DOHH2 (cell line): ENCODE data around the gene CREM.

ENCODE experiments used
- H3F3A ChIP-seq: fragments of 200-600 bp; sonication (generic), shearing (Covaris generic); 2 replicates; pipeline ENCODE4 v1.6.0; 2016; ENCODE audit warnings: antibody characterized with exemption, mild to moderate bottlenecking; ENCODE audit not compliant: control insufficient read depth, insufficient read depth
- H3K27ac ChIP-seq: fragments of 200-600 bp; sonication (generic); 2 replicates; pipeline ENCODE4 v1.5.1; 2014; ENCODE audit warnings: low read depth, mild to moderate bottlenecking, low read length, moderate library complexity
- H3K27me3 ChIP-seq: fragments of 200-600 bp; sonication (generic); 2 replicates; pipeline ENCODE4 v1.6.1; 2014; ENCODE audit warnings: mild to moderate bottlenecking, low read length, mixed read lengths; ENCODE audit not compliant: control insufficient read depth
- H3K36me3 ChIP-seq: fragments of 200-600 bp; sonication (generic); 2 replicates; pipeline ENCODE4 v1.6.1; 2014; ENCODE audit warnings: mild to moderate bottlenecking, low read length, moderate library complexity, mixed read lengths; ENCODE audit not compliant: control insufficient read depth
- H3K4me1 ChIP-seq: fragments of 200-600 bp; sonication (generic); 2 replicates; pipeline ENCODE4 v1.6.1; 2014; ENCODE audit warnings: mild to moderate bottlenecking, low read length, mixed read lengths; ENCODE audit not compliant: control insufficient read depth
- H3K4me2 ChIP-seq: fragments of 200-600 bp; sonication (generic); 2 replicates; pipeline ENCODE4 v1.6.0; 2014; ENCODE audit warnings: mild to moderate bottlenecking, low read length, moderate library complexity
- H3K4me3 ChIP-seq: fragments of 200-600 bp; sonication (generic); 2 replicates; pipeline ENCODE4 v1.5.1; 2014; ENCODE audit warnings: mild to moderate bottlenecking, low read length, mixed read lengths
- H3K79me2 ChIP-seq: fragments of 200-600 bp; sonication (generic); 2 replicates; pipeline ENCODE4 v1.6.1; 2014; ENCODE audit warnings: mild to moderate bottlenecking, low read length, mixed read lengths; ENCODE audit not compliant: control insufficient read depth
- H3K9me2 ChIP-seq: fragments of 200-600 bp; sonication (generic); replicated peaks from 2 replicates; pipeline ENCODE4 v1.6.1; 2014; ENCODE audit warnings: mild to moderate bottlenecking, low read length, mixed read lengths; ENCODE audit not compliant: control insufficient read depth
- H3K9me3 ChIP-seq: fragments of 200-600 bp; sonication (generic); 2 replicates; pipeline ENCODE4 v1.6.1; 2014; ENCODE audit warnings: antibody characterized with exemption, low read length, mixed read lengths; ENCODE audit not compliant: control insufficient read depth, insufficient read depth
- H4K20me1 ChIP-seq: fragments of 200-600 bp; sonication (generic); 2 replicates; pipeline ENCODE4 v1.6.0; 2014; ENCODE audit warnings: low read depth, mild to moderate bottlenecking, antibody characterized with exemption, low read length, moderate library complexity; ENCODE audit not compliant: control insufficient read depth, insufficient read depth
- EZH2phosphoT487 ChIP-seq: fragments of 200-600 bp; sonication (generic); IDR thresholded peaks from 2 replicates; pipeline ENCODE4 v1.6.1; 2017; ENCODE audit warnings: borderline replicate concordance, mild to moderate bottlenecking, antibody characterized with exemption, low read length, moderate library complexity, mixed read lengths
- TF ChIP-seq, protein P1 (sequence below): fragments of 200-600 bp; sonication (generic); IDR thresholded peaks from one replicate; pipeline ENCODE4 v1.5.1; 2014; ENCODE audit warnings: antibody characterized with exemption, mild to moderate bottlenecking, low read depth, low read length; ENCODE audit not compliant: poor library complexity, severe bottlenecking

The CREM gene

DNA sequence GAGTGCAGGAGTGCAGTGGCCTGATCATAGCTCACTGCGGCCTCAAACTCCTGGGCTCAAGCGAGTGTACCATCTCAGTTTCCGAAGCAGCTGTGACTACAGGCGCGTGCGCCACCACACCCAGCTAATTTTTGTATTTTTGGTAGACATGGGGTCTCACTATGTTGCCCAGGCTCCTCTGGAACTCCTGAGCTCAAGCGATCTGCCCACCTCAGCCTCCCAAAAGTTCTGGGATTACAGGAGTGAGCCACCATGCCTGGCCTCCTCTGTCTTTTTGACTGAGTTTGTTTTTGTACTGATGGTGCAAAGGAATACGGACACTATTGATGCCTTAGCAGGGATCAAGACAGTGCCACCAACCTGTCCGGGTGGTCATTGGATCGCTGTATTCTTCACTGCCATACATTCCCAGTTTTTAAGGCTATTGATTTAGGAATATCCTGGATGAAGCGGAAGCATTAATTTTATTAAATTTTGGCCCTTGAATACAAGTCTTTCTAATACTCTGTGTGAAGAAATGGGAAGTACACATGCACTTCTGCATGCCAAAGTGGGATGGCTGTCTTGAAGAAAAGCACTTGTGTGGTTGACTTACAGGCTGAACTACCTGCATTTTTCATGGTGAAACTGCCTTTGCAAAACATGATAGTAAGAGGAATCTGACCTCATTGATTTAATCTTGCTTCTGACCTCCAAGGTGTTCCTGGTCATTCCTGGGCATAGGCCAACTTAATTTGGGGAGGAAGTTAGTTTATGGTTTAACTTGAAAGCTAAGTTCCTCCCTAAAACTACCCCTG lies 34.5 kb upstream of the CREM start:
- H3K36me3 ChIP-seq, result peaks cover 3% of the 10 kb centered on the region; the same call in 1 of the 2 replicates
- H3K4me1 ChIP-seq, result peaks cover 18% of the 10 kb centered on the region
- peaks cover 31% of the 10 kb centered on the region for H3K79me2 ChIP-seq
- H4K20me1 ChIP-seq, result 0 out of 2 replicates have a peak, but pooled peaks cover 7% of the 10 kb centered on the region
- no peaks in the 10 kb centered on the region for H3K9me2 ChIP-seq
- H3K4me3 ChIP-seq, result no peak overlapping the region
- no peak for TF ChIP-seq EZH2phosphoT487
- TF ChIP-seq, protein P1, sequence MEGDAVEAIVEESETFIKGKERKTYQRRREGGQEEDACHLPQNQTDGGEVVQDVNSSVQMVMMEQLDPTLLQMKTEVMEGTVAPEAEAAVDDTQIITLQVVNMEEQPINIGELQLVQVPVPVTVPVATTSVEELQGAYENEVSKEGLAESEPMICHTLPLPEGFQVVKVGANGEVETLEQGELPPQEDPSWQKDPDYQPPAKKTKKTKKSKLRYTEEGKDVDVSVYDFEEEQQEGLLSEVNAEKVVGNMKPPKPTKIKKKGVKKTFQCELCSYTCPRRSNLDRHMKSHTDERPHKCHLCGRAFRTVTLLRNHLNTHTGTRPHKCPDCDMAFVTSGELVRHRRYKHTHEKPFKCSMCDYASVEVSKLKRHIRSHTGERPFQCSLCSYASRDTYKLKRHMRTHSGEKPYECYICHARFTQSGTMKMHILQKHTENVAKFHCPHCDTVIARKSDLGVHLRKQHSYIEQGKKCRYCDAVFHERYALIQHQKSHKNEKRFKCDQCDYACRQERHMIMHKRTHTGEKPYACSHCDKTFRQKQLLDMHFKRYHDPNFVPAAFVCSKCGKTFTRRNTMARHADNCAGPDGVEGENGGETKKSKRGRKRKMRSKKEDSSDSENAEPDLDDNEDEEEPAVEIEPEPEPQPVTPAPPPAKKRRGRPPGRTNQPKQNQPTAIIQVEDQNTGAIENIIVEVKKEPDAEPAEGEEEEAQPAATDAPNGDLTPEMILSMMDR, result no peak
- H3F3A ChIP-seq, result no peaks in the 10 kb centered on the region
- H3K4me2 ChIP-seq, result no peak overlapping the region
- H3K27ac ChIP-seq, result no peak overlapping the region
- no peaks in the 10 kb centered on the region for H3K27me3 ChIP-seq
- H3K9me3 ChIP-seq, result peaks cover 6% of the 10 kb centered on the region; the same call in 1 of the 2 replicates

DNA sequence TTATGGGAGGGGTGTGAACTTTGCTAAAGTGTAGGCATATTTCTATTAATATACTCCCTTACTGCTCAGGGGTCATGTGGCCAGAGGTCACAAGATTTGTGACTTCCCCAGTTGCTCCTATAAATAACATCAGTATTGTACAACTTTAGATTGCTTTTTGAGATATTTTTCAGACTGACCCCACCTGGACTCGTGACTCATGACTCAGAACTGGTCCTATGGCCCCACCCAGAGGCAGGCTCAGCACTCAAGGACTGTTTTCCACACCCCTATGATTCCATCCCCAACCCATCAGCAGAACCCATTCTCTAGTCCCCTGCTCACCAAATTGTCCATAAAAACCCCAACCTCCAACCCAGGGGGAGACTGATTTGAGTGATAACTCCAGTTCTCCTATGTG lies 33.8 kb upstream of the CREM start:
- no peak for TF ChIP-seq EZH2phosphoT487
- TF ChIP-seq, protein P1, result no peak
- Histone ChIP-seq H3K79me2 (peaks cover 25% of the 10 kb centered on the region), H3K27ac (no peak overlapping the region), H3K4me3 (no peak overlapping the region), H3K27me3 (no peaks in the 10 kb centered on the region), H3K4me2 (no peak overlapping the region), H3K9me2 (no peaks in the 10 kb centered on the region), H3K36me3 (no peaks in the 10 kb centered on the region), H3F3A (no peaks in the 10 kb centered on the region), H3K9me3 (peaks cover 6% of the 10 kb centered on the region; the same call in 1 of the 2 replicates), H4K20me1 (no peaks in the 10 kb centered on the region), H3K4me1 (peaks cover 18% of the 10 kb centered on the region)

DNA sequence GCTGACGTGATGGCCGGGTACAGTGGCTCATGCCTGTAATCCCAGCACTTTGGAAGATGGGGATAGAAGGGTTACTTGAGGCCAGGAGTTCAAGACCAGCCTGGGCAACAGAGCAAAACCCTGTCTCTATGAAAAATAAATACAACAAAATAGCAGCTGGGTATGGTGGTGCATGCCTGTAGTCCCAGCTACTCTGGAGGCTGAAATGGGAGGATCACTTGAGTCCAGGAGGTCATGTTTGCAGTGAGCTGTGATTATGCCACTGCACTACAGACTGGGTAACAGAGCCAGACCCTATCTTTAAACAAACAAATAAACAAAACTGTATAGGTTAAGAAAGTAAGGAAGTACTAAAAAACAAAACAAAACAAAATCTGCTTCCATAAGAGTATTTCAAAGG lies 30.3 kb upstream of the CREM start:
- Histone ChIP-seq H3K9me2 (no peaks in the 10 kb centered on the region), H3K9me3 (peaks cover 6% of the 10 kb centered on the region; the same call in 1 of the 2 replicates), H3K27me3 (peaks cover 6% of the 10 kb centered on the region; the same call in 1 of the 2 replicates), H3F3A (no peaks in the 10 kb centered on the region), H4K20me1 (no peaks in the 10 kb centered on the region), H3K79me2 (no peaks in the 10 kb centered on the region), H3K36me3 (no peaks in the 10 kb centered on the region), H3K4me3 (no peak overlapping the region), H3K4me1 (no peaks in the 10 kb centered on the region), H3K27ac (no peak overlapping the region), H3K4me2 (no peak overlapping the region)
- no peak for TF ChIP-seq EZH2phosphoT487
- TF ChIP-seq, protein P1, result no peak
